Measurements from ENCODE around the gene GRPEL2.

Gene GRPEL2

DNA sequence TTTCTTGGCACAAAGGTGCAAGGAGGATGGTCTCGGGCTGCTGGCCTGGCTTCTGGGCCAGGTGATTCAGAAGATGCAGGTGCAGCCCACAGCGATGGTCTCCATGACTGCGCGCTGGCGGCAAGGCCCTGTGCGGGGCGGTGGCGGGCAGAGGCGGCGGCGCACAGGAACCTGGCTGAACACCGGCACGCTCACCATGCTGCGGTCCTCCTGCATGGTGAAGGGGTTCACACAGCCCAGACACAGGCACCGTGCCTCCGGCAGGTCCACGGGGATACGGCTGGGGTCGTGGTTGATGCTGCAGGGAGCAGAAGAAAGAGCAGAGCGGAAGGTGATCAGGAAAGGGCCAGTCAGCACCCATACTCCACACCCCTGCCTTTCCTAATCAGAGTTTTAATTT is 29.0 kb downstream of the GRPEL2 start:
- Histone ChIP-seq H3K9me3 (ENCODE audit: control insufficient read depth in 1 of 2, low read length in 2 of 2) (no peaks in the 10 kb centered on the region), H3K4me3 (ENCODE audit: low read depth in 1 of 2, low read length in 2 of 2) (no peak overlapping the region), H3K36me3 (ENCODE audit: control insufficient read depth in 1 of 2, insufficient read depth in 2 of 2, low read length in 2 of 2) (no peaks in the 10 kb centered on the region), H3K27me3 (ENCODE audit: control insufficient read depth in 1 of 2, insufficient read depth in 2 of 2, low read length in 2 of 2) (no peaks in the 10 kb centered on the region), H3K9ac (ENCODE audit: low read depth in 1 of 2, low read length in 2 of 2) (no peak overlapping the region), H3K27ac (ENCODE audit: low read depth, low read length) (no peak overlapping the region), H3K4me1 (ENCODE audit: control insufficient read depth in 1 of 2, insufficient read depth in 2 of 2, low read length in 2 of 2) (no peaks in the 10 kb centered on the region)

DNA sequence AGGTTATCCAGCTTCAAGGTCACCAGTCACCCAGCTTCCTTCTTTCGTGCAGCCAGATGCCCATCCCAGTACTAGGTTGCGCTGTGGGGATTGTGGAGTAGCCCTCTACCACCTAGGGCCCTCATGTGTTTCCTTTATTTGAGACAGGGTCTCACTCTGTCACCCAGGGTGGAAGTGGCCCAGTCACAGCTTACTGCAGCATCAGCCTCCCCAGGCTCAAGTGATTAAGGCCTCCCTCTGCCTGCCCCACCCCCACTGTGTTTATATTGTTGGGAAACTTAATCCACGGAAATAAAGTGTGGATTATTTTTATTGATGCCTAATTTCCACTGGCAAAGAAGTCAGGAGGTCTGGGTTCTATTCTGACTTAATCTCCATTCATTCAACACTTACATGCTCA is 29.5 kb downstream of the GRPEL2 start:
- no peaks in the 10 kb centered on the region for H3K4me1 ChIP-seq (ENCODE audit: control insufficient read depth in 1 of 2, insufficient read depth in 2 of 2, low read length in 2 of 2)
- no peak overlapping the region for H3K4me3 ChIP-seq (ENCODE audit: low read depth in 1 of 2, low read length in 2 of 2)
- no peaks in the 10 kb centered on the region for H3K27me3 ChIP-seq (ENCODE audit: control insufficient read depth in 1 of 2, insufficient read depth in 2 of 2, low read length in 2 of 2)
- H3K9ac ChIP-seq (ENCODE audit: low read depth in 1 of 2, low read length in 2 of 2): no peak overlapping the region
- H3K9me3 ChIP-seq (ENCODE audit: control insufficient read depth in 1 of 2, low read length in 2 of 2): no peaks in the 10 kb centered on the region
- H3K36me3 ChIP-seq (ENCODE audit: control insufficient read depth in 1 of 2, insufficient read depth in 2 of 2, low read length in 2 of 2): no peaks in the 10 kb centered on the region
- H3K27ac ChIP-seq (ENCODE audit: low read depth, low read length): no peak overlapping the region

DNA sequence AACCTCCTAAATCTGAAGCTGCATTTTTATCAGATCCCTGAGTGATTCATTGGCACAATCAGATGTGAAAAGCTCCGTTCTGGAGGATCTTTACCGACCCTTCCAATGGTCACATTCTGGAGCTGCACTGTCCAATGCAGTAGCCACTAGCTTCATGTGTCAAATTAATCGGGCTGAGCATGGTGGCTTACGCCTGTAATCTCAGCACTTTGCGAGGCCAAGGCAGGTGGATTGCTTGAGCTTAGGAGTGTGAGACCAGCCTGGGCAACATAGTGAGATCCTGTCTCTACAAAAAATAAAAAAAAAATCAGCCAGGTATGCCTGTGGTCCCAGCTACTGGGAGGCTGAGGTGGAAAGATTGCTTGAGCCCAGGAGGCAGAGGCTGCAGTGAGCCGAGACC is 30.1 kb downstream of the GRPEL2 start:
- Histone ChIP-seq H3K27ac (ENCODE audit: low read depth, low read length) (no peak overlapping the region), H3K9me3 (ENCODE audit: control insufficient read depth in 1 of 2, low read length in 2 of 2) (no peaks in the 10 kb centered on the region), H3K4me3 (ENCODE audit: low read depth in 1 of 2, low read length in 2 of 2) (no peak overlapping the region), H3K4me1 (ENCODE audit: control insufficient read depth in 1 of 2, insufficient read depth in 2 of 2, low read length in 2 of 2) (no peaks in the 10 kb centered on the region), H3K36me3 (ENCODE audit: control insufficient read depth in 1 of 2, insufficient read depth in 2 of 2, low read length in 2 of 2) (no peaks in the 10 kb centered on the region), H3K27me3 (ENCODE audit: control insufficient read depth in 1 of 2, insufficient read depth in 2 of 2, low read length in 2 of 2) (no peaks in the 10 kb centered on the region), H3K9ac (ENCODE audit: low read depth in 1 of 2, low read length in 2 of 2) (no peak overlapping the region)

DNA sequence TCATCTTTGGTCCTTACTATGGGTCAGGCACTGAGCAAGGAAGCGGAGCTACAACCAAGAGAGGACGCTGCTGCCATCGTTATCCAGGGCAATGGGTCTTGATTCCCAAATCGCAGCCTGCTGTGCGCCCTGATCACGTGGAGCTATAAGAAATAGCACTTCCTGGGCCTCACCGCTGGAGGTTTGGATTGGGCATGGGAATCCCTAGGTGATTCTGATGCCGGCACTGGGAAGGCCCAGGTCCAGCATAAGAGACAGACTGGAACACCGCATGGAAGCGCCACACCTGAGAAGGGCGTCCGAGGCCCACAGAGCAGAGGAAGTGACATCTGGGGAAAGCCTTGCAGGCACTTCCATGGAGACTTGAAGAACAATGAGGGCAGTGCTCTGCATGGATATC is 30.8 kb downstream of the GRPEL2 start:
- no peak overlapping the region for H3K4me3 ChIP-seq (ENCODE audit: low read depth in 1 of 2, low read length in 2 of 2)
- H3K9ac ChIP-seq (ENCODE audit: low read depth in 1 of 2, low read length in 2 of 2): no peak overlapping the region
- no peak overlapping the region for H3K27ac ChIP-seq (ENCODE audit: low read depth, low read length)
- no peaks in the 10 kb centered on the region for H3K9me3 ChIP-seq (ENCODE audit: control insufficient read depth in 1 of 2, low read length in 2 of 2)
- no peaks in the 10 kb centered on the region for H3K4me1 ChIP-seq (ENCODE audit: control insufficient read depth in 1 of 2, insufficient read depth in 2 of 2, low read length in 2 of 2)
- no peaks in the 10 kb centered on the region for H3K27me3 ChIP-seq (ENCODE audit: control insufficient read depth in 1 of 2, insufficient read depth in 2 of 2, low read length in 2 of 2)
- H3K36me3 ChIP-seq (ENCODE audit: control insufficient read depth in 1 of 2, insufficient read depth in 2 of 2, low read length in 2 of 2): no peaks in the 10 kb centered on the region

DNA sequence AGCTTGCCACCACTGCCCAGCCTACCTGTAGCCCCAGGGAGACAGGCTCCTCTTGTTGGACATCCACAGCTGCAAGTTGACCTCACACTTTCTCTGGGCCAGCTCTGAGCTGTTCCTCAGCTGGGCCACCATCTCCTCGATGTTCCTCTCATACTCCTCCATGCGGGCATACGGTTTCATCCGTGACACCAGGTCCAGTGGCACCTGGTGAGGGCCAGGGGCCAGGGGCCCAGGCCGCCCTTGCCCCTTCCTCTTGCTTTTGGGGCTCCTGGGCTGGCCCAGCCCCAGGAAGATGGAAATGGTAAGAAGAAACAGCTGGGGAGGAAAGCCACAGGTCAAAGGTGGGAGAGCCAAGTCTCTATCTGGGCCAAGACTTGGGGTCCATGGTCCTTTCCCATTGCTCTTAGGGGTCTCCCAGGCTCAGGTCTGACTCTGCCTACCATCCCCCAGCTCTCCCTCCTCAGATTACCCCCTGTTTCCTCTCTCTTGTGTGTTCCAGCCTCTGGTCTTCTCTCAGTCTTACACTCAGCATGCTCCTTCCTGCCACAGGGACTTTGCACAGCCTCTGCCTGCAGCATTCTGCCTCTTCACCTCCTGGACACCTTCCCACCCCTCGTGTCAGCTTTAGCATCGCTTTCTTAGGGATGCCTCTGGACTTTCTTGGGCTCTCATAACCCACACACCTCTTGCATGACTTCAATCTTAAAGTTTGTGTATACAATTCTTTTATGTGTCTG is 31.6 kb downstream of the GRPEL2 start:
- H3K27ac ChIP-seq (ENCODE audit: low read depth, low read length): no peak overlapping the region
- no peaks in the 10 kb centered on the region for H3K36me3 ChIP-seq (ENCODE audit: control insufficient read depth in 1 of 2, insufficient read depth in 2 of 2, low read length in 2 of 2)
- peaks cover 0 to 3% of the 10 kb centered on the region in 2 donors for H3K4me1 ChIP-seq (ENCODE audit: control insufficient read depth in 1 of 2, insufficient read depth in 2 of 2, low read length in 2 of 2)

DNA sequence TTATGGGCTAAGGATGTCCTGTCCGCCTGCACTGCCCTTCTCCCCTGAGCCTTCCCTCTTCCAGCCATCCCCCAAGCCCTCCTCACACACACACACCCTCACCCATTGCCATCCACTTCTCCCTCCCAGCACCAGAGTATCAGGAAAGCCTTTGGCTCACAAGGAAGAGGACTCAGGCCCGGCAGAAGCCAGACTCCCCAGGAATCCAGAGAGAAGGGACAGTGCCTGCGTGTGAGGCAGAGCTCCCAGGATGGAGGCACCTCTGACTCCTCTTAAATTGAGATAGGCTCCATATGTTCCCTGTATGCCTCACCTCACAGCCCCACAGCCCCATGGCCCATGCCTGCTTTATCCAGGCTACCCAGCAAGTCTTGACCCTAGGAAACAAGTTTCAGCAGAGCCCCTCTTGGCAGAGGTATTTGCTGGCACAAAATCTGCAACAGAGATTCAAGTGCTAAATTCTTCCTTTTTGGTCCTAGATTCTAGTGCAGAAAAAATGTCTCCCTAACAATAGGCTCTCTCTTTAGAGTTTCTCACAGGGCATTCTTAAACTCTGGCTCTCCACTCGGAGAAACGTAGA is 33.0 kb downstream of the GRPEL2 start:
- no peak overlapping the region for H3K27ac ChIP-seq (ENCODE audit: low read depth, low read length)

More for the DNA sequence above, 31.6 kb downstream of the GRPEL2 start:
- H3K27me3 ChIP-seq (ENCODE audit: control insufficient read depth in 1 of 2, insufficient read depth in 2 of 2, low read length in 2 of 2): no peaks in the 10 kb centered on the region
- H3K9me3 ChIP-seq (ENCODE audit: control insufficient read depth in 1 of 2, low read length in 2 of 2): no peaks in the 10 kb centered on the region
- H3K9ac ChIP-seq (ENCODE audit: low read depth in 1 of 2, low read length in 2 of 2): no peak overlapping the region
- no peak overlapping the region for H3K4me3 ChIP-seq (ENCODE audit: low read depth in 1 of 2, low read length in 2 of 2)

DNA sequence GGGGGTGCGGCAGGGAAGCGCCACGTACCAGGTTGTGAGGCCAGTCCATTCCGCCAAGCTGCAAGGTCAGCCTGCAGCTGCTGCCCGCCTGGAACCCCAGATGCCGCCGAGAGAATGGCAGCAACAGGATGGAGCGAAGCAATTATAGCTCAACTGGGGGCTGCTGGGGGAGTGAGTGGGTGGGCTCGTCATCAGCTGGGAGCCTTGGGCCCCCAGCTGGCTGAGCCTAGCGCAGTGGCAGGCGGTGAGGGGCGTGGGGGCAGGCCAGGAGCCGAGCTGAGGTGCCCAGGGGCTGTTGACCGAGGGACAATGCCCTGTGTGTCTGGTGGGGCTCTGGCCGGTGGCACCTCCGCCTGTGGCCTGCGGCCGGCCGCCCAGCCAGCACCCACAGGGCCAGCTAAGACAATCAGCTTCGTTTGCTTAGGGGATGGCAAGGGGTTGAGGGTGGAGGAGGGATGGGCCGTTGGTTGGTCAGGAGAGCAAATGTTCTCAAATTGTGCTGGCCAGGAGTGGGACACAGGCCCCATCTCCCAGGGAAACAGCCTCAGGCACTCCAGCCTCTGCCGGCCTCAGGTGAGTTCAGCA is 34.0 kb downstream of the GRPEL2 start, which contains the start of gene IL17B:
Gene IL17B (minus strand): TSS at position 116 of the 585 bp plus-strand sequence. CDS start 67 bp downstream, at position 49.
- H3K27me3 ChIP-seq (ENCODE audit: control insufficient read depth in 1 of 2, insufficient read depth in 2 of 2, low read length in 2 of 2): no peaks in the 10 kb centered on the region
- H3K4me1 ChIP-seq (ENCODE audit: control insufficient read depth in 1 of 2, insufficient read depth in 2 of 2, low read length in 2 of 2): peaks cover 0 to 12% of the 10 kb centered on the region in 2 donors
- H3K9ac ChIP-seq (ENCODE audit: low read depth in 1 of 2, low read length in 2 of 2): no peak within 1 kb of the TSS
- no peak within 1 kb of the TSS for H3K4me3 ChIP-seq (ENCODE audit: low read depth in 1 of 2, low read length in 2 of 2)
- no peaks in the 10 kb centered on the region for H3K36me3 ChIP-seq (ENCODE audit: control insufficient read depth in 1 of 2, insufficient read depth in 2 of 2, low read length in 2 of 2)
- no peaks in the 10 kb centered on the region for H3K9me3 ChIP-seq (ENCODE audit: control insufficient read depth in 1 of 2, low read length in 2 of 2)
- H3K27ac ChIP-seq (ENCODE audit: low read depth, low read length): no peak within 1 kb of the TSS

More for the DNA sequence above, 33.0 kb downstream of the GRPEL2 start:
- no peak overlapping the region for H3K9ac ChIP-seq (ENCODE audit: low read depth in 1 of 2, low read length in 2 of 2)
- no peaks in the 10 kb centered on the region for H3K36me3 ChIP-seq (ENCODE audit: control insufficient read depth in 1 of 2, insufficient read depth in 2 of 2, low read length in 2 of 2)
- no peak overlapping the region for H3K4me3 ChIP-seq (ENCODE audit: low read depth in 1 of 2, low read length in 2 of 2)
- no peaks in the 10 kb centered on the region for H3K27me3 ChIP-seq (ENCODE audit: control insufficient read depth in 1 of 2, insufficient read depth in 2 of 2, low read length in 2 of 2)
- no peaks in the 10 kb centered on the region for H3K9me3 ChIP-seq (ENCODE audit: control insufficient read depth in 1 of 2, low read length in 2 of 2)
- H3K4me1 ChIP-seq (ENCODE audit: control insufficient read depth in 1 of 2, insufficient read depth in 2 of 2, low read length in 2 of 2): peaks cover 0 to 12% of the 10 kb centered on the region in 2 donors

DNA sequence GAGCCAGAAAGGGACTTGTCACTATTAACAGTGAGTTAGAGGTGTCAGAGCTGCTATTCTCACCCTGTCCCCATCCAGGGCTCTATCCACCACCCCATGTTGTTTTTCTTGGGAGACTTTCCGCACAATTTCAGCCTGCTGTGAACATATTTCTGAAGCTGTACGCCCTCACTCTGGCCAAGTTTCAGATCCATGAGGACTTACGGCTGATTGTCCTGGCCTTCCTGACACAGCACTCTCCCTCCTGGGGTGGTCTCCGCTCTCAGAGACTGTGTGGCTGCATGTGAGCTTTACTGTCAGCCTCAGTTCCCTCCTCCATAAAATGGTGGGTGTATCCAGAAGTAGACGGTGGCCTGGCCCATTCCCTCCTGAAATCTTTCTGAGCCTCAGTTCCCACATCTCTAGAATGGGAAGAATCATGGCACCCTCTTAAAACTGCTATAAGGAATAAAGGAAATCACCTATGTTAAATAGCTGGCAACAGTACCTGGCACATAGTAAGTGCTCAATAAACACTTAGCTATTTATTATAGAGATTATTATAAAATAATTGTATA is 34.6 kb downstream of the GRPEL2 start:
- Histone ChIP-seq H3K9ac (ENCODE audit: low read depth in 1 of 2, low read length in 2 of 2) (no peak overlapping the region), H3K4me3 (ENCODE audit: low read depth in 1 of 2, low read length in 2 of 2) (no peak overlapping the region), H3K9me3 (ENCODE audit: control insufficient read depth in 1 of 2, low read length in 2 of 2) (no peaks in the 10 kb centered on the region), H3K27me3 (ENCODE audit: control insufficient read depth in 1 of 2, insufficient read depth in 2 of 2, low read length in 2 of 2) (no peaks in the 10 kb centered on the region), H3K4me1 (ENCODE audit: control insufficient read depth in 1 of 2, insufficient read depth in 2 of 2, low read length in 2 of 2) (peaks cover 0 to 12% of the 10 kb centered on the region in 2 donors), H3K27ac (ENCODE audit: low read depth, low read length) (no peak overlapping the region), H3K36me3 (ENCODE audit: control insufficient read depth in 1 of 2, insufficient read depth in 2 of 2, low read length in 2 of 2) (no peaks in the 10 kb centered on the region)

DNA sequence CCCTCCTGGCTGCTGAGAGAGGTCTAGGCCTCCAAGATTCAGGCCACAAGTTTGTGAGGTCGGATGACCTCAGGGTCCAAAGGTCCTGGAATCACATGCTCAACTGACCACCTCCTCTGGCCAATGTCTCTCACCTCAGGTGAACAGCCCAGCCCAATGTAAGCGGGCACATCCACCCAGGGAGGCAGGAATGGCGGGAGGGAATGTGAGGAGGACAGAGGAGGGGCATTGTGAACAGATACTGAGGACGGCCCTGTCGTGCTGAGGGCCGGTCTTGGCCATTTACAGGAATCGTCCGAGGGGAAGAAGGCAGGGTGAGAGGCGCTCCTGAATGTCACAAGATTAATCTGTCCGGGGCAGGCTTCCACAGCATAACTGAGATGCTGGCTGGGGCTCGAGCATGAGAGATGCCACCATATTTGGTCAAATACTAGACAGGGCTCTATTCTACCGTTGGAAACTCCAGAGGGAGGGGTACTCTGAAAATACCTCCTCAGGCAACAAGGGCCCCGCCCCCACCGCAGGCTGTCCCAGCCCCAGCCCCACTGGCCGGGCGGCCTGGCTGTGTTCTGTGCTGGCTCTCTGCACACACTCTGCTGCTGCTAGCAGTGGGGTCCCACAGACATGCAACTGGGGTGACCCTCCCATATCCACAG is 35.3 kb downstream of the GRPEL2 start:
- H3K9me3 ChIP-seq (ENCODE audit: control insufficient read depth in 1 of 2, low read length in 2 of 2): no peaks in the 10 kb centered on the region
- H3K36me3 ChIP-seq (ENCODE audit: control insufficient read depth in 1 of 2, insufficient read depth in 2 of 2, low read length in 2 of 2): no peaks in the 10 kb centered on the region
- H3K9ac ChIP-seq (ENCODE audit: low read depth in 1 of 2, low read length in 2 of 2): no peak overlapping the region
- no peaks in the 10 kb centered on the region for H3K27me3 ChIP-seq (ENCODE audit: control insufficient read depth in 1 of 2, insufficient read depth in 2 of 2, low read length in 2 of 2)
- peaks cover 0 to 15% of the 10 kb centered on the region in 2 donors for H3K4me1 ChIP-seq (ENCODE audit: control insufficient read depth in 1 of 2, insufficient read depth in 2 of 2, low read length in 2 of 2)
- H3K4me3 ChIP-seq (ENCODE audit: low read depth in 1 of 2, low read length in 2 of 2): no peak overlapping the region
- peak overlapping the region; percentile 59 for H3K27ac ChIP-seq (ENCODE audit: low read depth, low read length)
